ENCODE measurements around the gene ZNF691.

- TF ChIP-seq CTCF (IDR thresholded peaks at IDR 0.05) (no peak), RFX5 (IDR thresholded peaks at IDR 0.05; ENCODE audit: low read length) (no peak), IRF3 (IDR thresholded peaks at IDR 0.05; ENCODE audit: low read depth, low read length) (no peak), POLR2AphosphoS5 (IDR thresholded peaks at IDR 0.05; ENCODE audit: low read depth, low read length) (peak; percentile 64), SMC3 (IDR thresholded peaks at IDR 0.05; ENCODE audit: low read depth, low read length) (no peak), EP300 (IDR thresholded peaks at IDR 0.05; ENCODE audit: borderline replicate concordance in 1 of 2, low read depth in 1 of 2, low read length in 1 of 2) (peak; percentile 64 to 66; a peak in 3 of 4 replicates), FOXJ3 (CRISPR knock-in tag; IDR thresholded peaks at IDR 0.05) (no peak), TAF1 (IDR thresholded peaks at IDR 0.05; ENCODE audit: borderline replicate concordance, low read depth, low read length) (no peak), ZBTB33 (IDR thresholded peaks at IDR 0.05; ENCODE audit: borderline replicate concordance, low read depth) (no peak), SIN3A (IDR thresholded peaks at IDR 0.05; ENCODE audit: borderline replicate concordance, low read depth, low read length) (no peak), USF2 (IDR thresholded peaks at IDR 0.05; ENCODE audit: borderline replicate concordance, low read depth, low read length) (no peak), MXI1 (IDR thresholded peaks at IDR 0.05; ENCODE audit: low read depth, low read length) (0 out of 2 replicates have a peak, but pooled peaks have one; percentile 27)
These were observed 23.5 kb upstream of the ZNF691 start for GRCh38 chr1:42822800-42823392.
